ENCODE data around the gene SLCO2B1. TPM values are rescaled to one million over a fixed set of nuclear protein-coding genes. Genes with fewer than 3 reads are reported as not detected.

The SLCO2B1 gene
- total RNA-seq, 1 experiment from 2014 or later = not detected

- H3K9ac ChIP-seq (ENCODE audit: low read length) = no peak overlapping the region
- H3K9me3 ChIP-seq (ENCODE audit: low read length) = no peaks in the 10 kb centered on the region
- no peaks in the 10 kb centered on the region for H3K79me2 ChIP-seq (ENCODE audit: low read length)
- no peaks in the 10 kb centered on the region for H3K9me2 ChIP-seq (replicated peaks; ENCODE audit: insufficient read depth, low read length)
- no peak overlapping the region for H3K4me3 ChIP-seq (ENCODE audit: low read length)
- H3K27me3 ChIP-seq (ENCODE audit: low read length) = no peaks in the 10 kb centered on the region
- H3K36me3 ChIP-seq (ENCODE audit: insufficient read depth, low read length) = no peaks in the 10 kb centered on the region
- no peaks in the 10 kb centered on the region for H3K4me1 ChIP-seq (ENCODE audit: low read length)
- no peak overlapping the region for H3K27ac ChIP-seq (ENCODE audit: low read length)
- peaks cover under 1% of the 10 kb centered on the region; the same call in 1 of the 2 replicates for H4K20me1 ChIP-seq (ENCODE audit: insufficient read depth, low read depth, low read length)
- no peak overlapping the region for H2AFZ ChIP-seq (ENCODE audit: low read length)
- H3K4me2 ChIP-seq (ENCODE audit: low read depth, low read length, poor library complexity, severe bottlenecking) = no peak overlapping the region
- DNase-seq = no peak
These were observed 69.0 kb downstream of the SLCO2B1 start for GRCh38 chr11:75219869-75220268.

- no peak overlapping the region for H3K27ac ChIP-seq (ENCODE audit: low read length)
- no peak overlapping the region for H3K4me2 ChIP-seq (ENCODE audit: low read depth, low read length, poor library complexity, severe bottlenecking)
- no peak overlapping the region for H3K4me3 ChIP-seq (ENCODE audit: low read length)
- DNase-seq = no peak
- H2AFZ ChIP-seq (ENCODE audit: low read length) = no peak overlapping the region
- no peaks in the 10 kb centered on the region for H3K36me3 ChIP-seq (ENCODE audit: insufficient read depth, low read length)
- H3K4me1 ChIP-seq (ENCODE audit: low read length) = no peaks in the 10 kb centered on the region
- no peaks in the 10 kb centered on the region for H3K9me2 ChIP-seq (replicated peaks; ENCODE audit: insufficient read depth, low read length)
- no peak overlapping the region for H3K9ac ChIP-seq (ENCODE audit: low read length)
- H3K9me3 ChIP-seq (ENCODE audit: low read length) = no peaks in the 10 kb centered on the region
- no peaks in the 10 kb centered on the region for H3K79me2 ChIP-seq (ENCODE audit: low read length)
- no peaks in the 10 kb centered on the region for H4K20me1 ChIP-seq (ENCODE audit: insufficient read depth, low read depth, low read length)
- H3K27me3 ChIP-seq (ENCODE audit: low read length) = no peaks in the 10 kb centered on the region
These were observed 73.2 kb downstream of the SLCO2B1 start for GRCh38 chr11:75223954-75224643.

GRCh38 chr11:75225794-75226193 lies 74.9 kb downstream of the SLCO2B1 start:
- Histone ChIP-seq H3K27me3 (ENCODE audit: low read length) (no peaks in the 10 kb centered on the region), H3K27ac (ENCODE audit: low read length) (no peak overlapping the region), H2AFZ (ENCODE audit: low read length) (no peak overlapping the region), H4K20me1 (ENCODE audit: insufficient read depth, low read depth, low read length) (no peaks in the 10 kb centered on the region), H3K4me2 (ENCODE audit: low read depth, low read length, poor library complexity, severe bottlenecking) (no peak overlapping the region), H3K4me1 (ENCODE audit: low read length) (no peaks in the 10 kb centered on the region), H3K79me2 (ENCODE audit: low read length) (no peaks in the 10 kb centered on the region), H3K9me3 (ENCODE audit: low read length) (no peaks in the 10 kb centered on the region), H3K9me2 (replicated peaks; ENCODE audit: insufficient read depth, low read length) (no peaks in the 10 kb centered on the region), H3K4me3 (ENCODE audit: low read length) (no peak overlapping the region), H3K9ac (ENCODE audit: low read length) (no peak overlapping the region), H3K36me3 (ENCODE audit: insufficient read depth, low read length) (no peaks in the 10 kb centered on the region)
- no peak for DNase-seq

GRCh38 chr11:75229466-75229865 lies 78.6 kb downstream of the SLCO2B1 start:
- no peak overlapping the region for H3K9ac ChIP-seq (ENCODE audit: low read length)
- no peak overlapping the region for H3K4me2 ChIP-seq (ENCODE audit: low read depth, low read length, poor library complexity, severe bottlenecking)
- no peaks in the 10 kb centered on the region for H3K79me2 ChIP-seq (ENCODE audit: low read length)
- H3K27ac ChIP-seq (ENCODE audit: low read length) = no peak overlapping the region
- no peak for DNase-seq
- H3K36me3 ChIP-seq (ENCODE audit: insufficient read depth, low read length) = no peaks in the 10 kb centered on the region
- H3K9me3 ChIP-seq (ENCODE audit: low read length) = no peaks in the 10 kb centered on the region
- no peak overlapping the region for H3K4me3 ChIP-seq (ENCODE audit: low read length)
- no peaks in the 10 kb centered on the region for H3K4me1 ChIP-seq (ENCODE audit: low read length)
- H3K27me3 ChIP-seq (ENCODE audit: low read length) = no peaks in the 10 kb centered on the region
- H4K20me1 ChIP-seq (ENCODE audit: insufficient read depth, low read depth, low read length) = no peaks in the 10 kb centered on the region
- H2AFZ ChIP-seq (ENCODE audit: low read length) = no peak overlapping the region
- H3K9me2 ChIP-seq (replicated peaks; ENCODE audit: insufficient read depth, low read length) = no peaks in the 10 kb centered on the region

GRCh38 chr11:75230621-75231020 lies 79.7 kb downstream of the SLCO2B1 start:
- no peak overlapping the region for H2AFZ ChIP-seq (ENCODE audit: low read length)
- no peaks in the 10 kb centered on the region for H3K79me2 ChIP-seq (ENCODE audit: low read length)
- no peak overlapping the region for H3K4me2 ChIP-seq (ENCODE audit: low read depth, low read length, poor library complexity, severe bottlenecking)
- H4K20me1 ChIP-seq (ENCODE audit: insufficient read depth, low read depth, low read length) = no peaks in the 10 kb centered on the region
- no peaks in the 10 kb centered on the region for H3K9me3 ChIP-seq (ENCODE audit: low read length)
- no peak overlapping the region for H3K9ac ChIP-seq (ENCODE audit: low read length)
- no peaks in the 10 kb centered on the region for H3K9me2 ChIP-seq (replicated peaks; ENCODE audit: insufficient read depth, low read length)
- no peak overlapping the region for H3K27ac ChIP-seq (ENCODE audit: low read length)
- H3K36me3 ChIP-seq (ENCODE audit: insufficient read depth, low read length) = no peaks in the 10 kb centered on the region
- no peak overlapping the region for H3K4me3 ChIP-seq (ENCODE audit: low read length)
- H3K27me3 ChIP-seq (ENCODE audit: low read length) = no peaks in the 10 kb centered on the region
- DNase-seq = no peak
- H3K4me1 ChIP-seq (ENCODE audit: low read length) = no peaks in the 10 kb centered on the region

- DNase-seq = peak; percentile 70
- H3K4me1 ChIP-seq (ENCODE audit: low read length) = no peaks in the 10 kb centered on the region
- no peak overlapping the region for H3K4me3 ChIP-seq (ENCODE audit: low read length)
- no peaks in the 10 kb centered on the region for H3K36me3 ChIP-seq (ENCODE audit: insufficient read depth, low read length)
- no peaks in the 10 kb centered on the region for H3K9me3 ChIP-seq (ENCODE audit: low read length)
- H3K79me2 ChIP-seq (ENCODE audit: low read length) = no peaks in the 10 kb centered on the region
- no peak overlapping the region for H3K9ac ChIP-seq (ENCODE audit: low read length)
- no peaks in the 10 kb centered on the region for H4K20me1 ChIP-seq (ENCODE audit: insufficient read depth, low read depth, low read length)
- H3K27ac ChIP-seq (ENCODE audit: low read length) = no peak overlapping the region
- H3K9me2 ChIP-seq (replicated peaks; ENCODE audit: insufficient read depth, low read length) = no peaks in the 10 kb centered on the region
- no peaks in the 10 kb centered on the region for H3K27me3 ChIP-seq (ENCODE audit: low read length)
- no peak overlapping the region for H2AFZ ChIP-seq (ENCODE audit: low read length)
- no peak overlapping the region for H3K4me2 ChIP-seq (ENCODE audit: low read depth, low read length, poor library complexity, severe bottlenecking)
These were observed 82.9 kb downstream of the SLCO2B1 start for GRCh38 chr11:75233754-75234172.

GRCh38 chr11:75236062-75236461 lies 85.2 kb downstream of the SLCO2B1 start:
- Histone ChIP-seq H3K9ac (ENCODE audit: low read length) (no peak overlapping the region), H3K4me3 (ENCODE audit: low read length) (no peak overlapping the region), H3K9me3 (ENCODE audit: low read length) (no peaks in the 10 kb centered on the region), H3K36me3 (ENCODE audit: insufficient read depth, low read length) (no peaks in the 10 kb centered on the region), H3K4me2 (ENCODE audit: low read depth, low read length, poor library complexity, severe bottlenecking) (no peak overlapping the region), H2AFZ (ENCODE audit: low read length) (no peak overlapping the region), H3K27me3 (ENCODE audit: low read length) (no peaks in the 10 kb centered on the region), H4K20me1 (ENCODE audit: insufficient read depth, low read depth, low read length) (no peaks in the 10 kb centered on the region), H3K4me1 (ENCODE audit: low read length) (no peaks in the 10 kb centered on the region), H3K79me2 (ENCODE audit: low read length) (no peaks in the 10 kb centered on the region), H3K27ac (ENCODE audit: low read length) (no peak overlapping the region), H3K9me2 (replicated peaks; ENCODE audit: insufficient read depth, low read length) (no peaks in the 10 kb centered on the region)
- no peak for DNase-seq

GRCh38 chr11:75237050-75237449 lies 86.1 kb downstream of the SLCO2B1 start:
- Histone ChIP-seq H3K4me3 (ENCODE audit: low read length) (no peak overlapping the region), H4K20me1 (ENCODE audit: insufficient read depth, low read depth, low read length) (no peaks in the 10 kb centered on the region), H3K4me1 (ENCODE audit: low read length) (no peaks in the 10 kb centered on the region), H3K27ac (ENCODE audit: low read length) (no peak overlapping the region), H2AFZ (ENCODE audit: low read length) (no peak overlapping the region), H3K79me2 (ENCODE audit: low read length) (no peaks in the 10 kb centered on the region), H3K27me3 (ENCODE audit: low read length) (no peaks in the 10 kb centered on the region), H3K36me3 (ENCODE audit: insufficient read depth, low read length) (no peaks in the 10 kb centered on the region), H3K9me2 (replicated peaks; ENCODE audit: insufficient read depth, low read length) (no peaks in the 10 kb centered on the region), H3K9ac (ENCODE audit: low read length) (no peak overlapping the region), H3K4me2 (ENCODE audit: low read depth, low read length, poor library complexity, severe bottlenecking) (no peak overlapping the region), H3K9me3 (ENCODE audit: low read length) (no peaks in the 10 kb centered on the region)
- DNase-seq = no peak

Data from Karpas-422 (cell line).